ENCODE measurements around the gene D2HGDH. TPM values are rescaled to one million over a fixed set of nuclear protein-coding genes. Genes with fewer than 3 reads are reported as not detected.
"Not testable (repeated sequence)": the region's sequence is repeated elsewhere in the genome, so short reads cannot be mapped to it uniquely, and the experiment has no call there.

Gene D2HGDH
- total and polyA plus RNA-seq, 5 donors = 16.0 to 22.3 (median 16.9) TPM

GRCh38 chr2:241759067-241759807 is 24.8 kb downstream of the D2HGDH start:
- intact Hi-C loops (cut with DNase I) = no loop called here
- DNase-seq (peak in 1 of 3 donors; percentile 22), ATAC-seq (peak in 1 of 2 donors; percentile 50)
- 68% methylated on average over 20 of the region's 20 CpGs for WGBS
- Histone ChIP-seq H3K27me3 (ENCODE audit: control insufficient read depth, insufficient read depth) (no peaks in the 10 kb centered on the region), H3K4me1 (ENCODE audit: control insufficient read depth, insufficient read depth, low read length) (no peaks in the 10 kb centered on the region), H3K4me3 (ENCODE audit: low read length) (no peak overlapping the region), H3K27ac (ENCODE audit: low read length) (no peak overlapping the region), H3K9me3 (ENCODE audit: control insufficient read depth, low read length) (no peaks in the 10 kb centered on the region)

GRCh38 chr2:241759893-241760292 is 25.5 kb downstream of the D2HGDH start:
- DNase-seq = peak in 2 of 3 donors; percentile 18 to 22
- WGBS = 95% methylated on average over 11 of the region's 16 CpGs
- H3K27ac ChIP-seq (ENCODE audit: low read length); H3K4me1 ChIP-seq (ENCODE audit: control insufficient read depth, insufficient read depth, low read length); H3K27me3 ChIP-seq (ENCODE audit: control insufficient read depth, insufficient read depth); intact Hi-C loops (cut with DNase I); H3K9me3 ChIP-seq (ENCODE audit: control insufficient read depth, low read length); H3K4me3 ChIP-seq (ENCODE audit: low read length); ATAC-seq: not testable (repeated sequence)

GRCh38 chr2:241760301-241760771 is 25.9 kb downstream of the D2HGDH start:
- 97% methylated on average over 17 of the region's 17 CpGs for WGBS
- DNase-seq (peak in 2 of 3 donors; percentile 24 to 30), ATAC-seq (no peak)
- H3K9me3 ChIP-seq (ENCODE audit: control insufficient read depth, low read length) = no peaks in the 10 kb centered on the region
- no peak overlapping the region for H3K27ac ChIP-seq (ENCODE audit: low read length)
- H3K4me3 ChIP-seq (ENCODE audit: low read length) = no peak overlapping the region
- H3K27me3 ChIP-seq (ENCODE audit: control insufficient read depth, insufficient read depth) = no peaks in the 10 kb centered on the region
- H3K4me1 ChIP-seq (ENCODE audit: control insufficient read depth, insufficient read depth, low read length) = no peaks in the 10 kb centered on the region
- intact Hi-C loops (cut with DNase I) = no loop called here

- no peaks in the 10 kb centered on the region for H3K4me1 ChIP-seq (ENCODE audit: control insufficient read depth, insufficient read depth, low read length)
- H3K4me3 ChIP-seq (ENCODE audit: low read length) = no peak overlapping the region
- H3K27me3 ChIP-seq (ENCODE audit: control insufficient read depth, insufficient read depth) = no peaks in the 10 kb centered on the region
- intact Hi-C loops (cut with DNase I) = no loop called here
- DNase-seq = peak in 1 of 3 donors; percentile 5
- no peak overlapping the region for H3K27ac ChIP-seq (ENCODE audit: low read length)
- H3K9me3 ChIP-seq (ENCODE audit: control insufficient read depth, low read length) = no peaks in the 10 kb centered on the region
- 76% methylated on average over 18 of the region's 18 CpGs for WGBS
- ATAC-seq = no peak
Measured at GRCh38 chr2:241762321-241762932, 28.0 kb downstream of the D2HGDH start.

- H3K27ac ChIP-seq (ENCODE audit: low read length) = no peak overlapping the region
- ATAC-seq = peak in 1 of 2 donors; percentile 47
- DNase-seq = peak in 1 of 3 donors; percentile 42
- 81% methylated on average over 13 of the region's 13 CpGs for WGBS
- no peak overlapping the region for H3K4me3 ChIP-seq (ENCODE audit: low read length)
- H3K9me3 ChIP-seq (ENCODE audit: control insufficient read depth, low read length) = no peaks in the 10 kb centered on the region
- no peaks in the 10 kb centered on the region for H3K4me1 ChIP-seq (ENCODE audit: control insufficient read depth, insufficient read depth, low read length)
- intact Hi-C loops (cut with DNase I) = no loop called here
- H3K27me3 ChIP-seq (ENCODE audit: control insufficient read depth, insufficient read depth) = no peaks in the 10 kb centered on the region
Measured at GRCh38 chr2:241762933-241763369, 28.5 kb downstream of the D2HGDH start.

GRCh38 chr2:241763551-241764274 is 29.3 kb downstream of the D2HGDH start:
- intact Hi-C loops (cut with DNase I) = no loop called here
- Histone ChIP-seq H3K27ac (ENCODE audit: low read length) (no peak overlapping the region), H3K4me3 (ENCODE audit: low read length) (no peak overlapping the region), H3K4me1 (ENCODE audit: control insufficient read depth, insufficient read depth, low read length) (no peaks in the 10 kb centered on the region), H3K9me3 (ENCODE audit: control insufficient read depth, low read length) (no peaks in the 10 kb centered on the region), H3K27me3 (ENCODE audit: control insufficient read depth, insufficient read depth) (no peaks in the 10 kb centered on the region)
- DNase-seq = peak in 1 of 3 donors; percentile 29
- WGBS = 73% methylated on average over 20 of the region's 20 CpGs
- ATAC-seq = no peak

GRCh38 chr2:241764275-241765241 is 30.1 kb downstream of the D2HGDH start:
- ATAC-seq (no peak), DNase-seq (peak in 1 of 3 donors; percentile 37)
- H3K27me3 ChIP-seq (ENCODE audit: control insufficient read depth, insufficient read depth) = no peaks in the 10 kb centered on the region
- no peaks in the 10 kb centered on the region for H3K4me1 ChIP-seq (ENCODE audit: control insufficient read depth, insufficient read depth, low read length)
- no peak overlapping the region for H3K27ac ChIP-seq (ENCODE audit: low read length)
- intact Hi-C loops (cut with DNase I) = no loop called here
- no peaks in the 10 kb centered on the region for H3K9me3 ChIP-seq (ENCODE audit: control insufficient read depth, low read length)
- 79% methylated on average over 27 of the region's 27 CpGs for WGBS
- no peak overlapping the region for H3K4me3 ChIP-seq (ENCODE audit: low read length)

- peak in 1 of 2 donors; percentile 20 for ATAC-seq
- DNase-seq = peak in 1 of 3 donors; percentile 40
Measured at GRCh38 chr2:241767464-241768250, 33.2 kb downstream of the D2HGDH start.

GRCh38 chr2:241768251-241768711 is 33.9 kb downstream of the D2HGDH start:
- Histone ChIP-seq H3K9me3 (ENCODE audit: control insufficient read depth, low read length) (no peaks in the 10 kb centered on the region), H3K27ac (ENCODE audit: low read length) (no peak overlapping the region), H3K27me3 (ENCODE audit: control insufficient read depth, insufficient read depth) (no peaks in the 10 kb centered on the region), H3K4me3 (ENCODE audit: low read length) (no peak overlapping the region), H3K4me1 (ENCODE audit: control insufficient read depth, insufficient read depth, low read length) (no peaks in the 10 kb centered on the region)
- 83% methylated on average over 29 of the region's 29 CpGs for WGBS
- DNase-seq = no peak
- intact Hi-C loops (cut with DNase I) = no loop called here
- ATAC-seq = no peak

More at GRCh38 chr2:241767464-241768250, 33.2 kb downstream of the D2HGDH start:
- H3K27ac ChIP-seq (ENCODE audit: low read length) = no peak overlapping the region
- 92% methylated on average over 37 of the region's 37 CpGs for WGBS
- H3K4me3 ChIP-seq (ENCODE audit: low read length) = no peak overlapping the region
- H3K27me3 ChIP-seq (ENCODE audit: control insufficient read depth, insufficient read depth) = no peaks in the 10 kb centered on the region
- intact Hi-C loops (cut with DNase I) = no loop called here
- H3K4me1 ChIP-seq (ENCODE audit: control insufficient read depth, insufficient read depth, low read length) = no peaks in the 10 kb centered on the region
- no peaks in the 10 kb centered on the region for H3K9me3 ChIP-seq (ENCODE audit: control insufficient read depth, low read length)

Measured in right cardiac atrium (tissue), 5 donors.